IPS DF 4.7 (cell line): ENCODE data around the gene ZNF14.
"Not testable (repeated sequence)": the region's sequence is repeated elsewhere in the genome, so short reads cannot be mapped to it uniquely, and the experiment has no call there.

ENCODE experiments used
- DNase-seq: peaks from one replicate; pipeline ENCODE4 v3.0.0-alpha.2; 2013; ENCODE audit warnings: low spot score; ENCODE audit errors: extremely low read depth

Gene ZNF14

GRCh38 chr19:19746286-19747213, 13.6 kb upstream of the ZNF14 start:
- DNase-seq: no peak

DNA sequence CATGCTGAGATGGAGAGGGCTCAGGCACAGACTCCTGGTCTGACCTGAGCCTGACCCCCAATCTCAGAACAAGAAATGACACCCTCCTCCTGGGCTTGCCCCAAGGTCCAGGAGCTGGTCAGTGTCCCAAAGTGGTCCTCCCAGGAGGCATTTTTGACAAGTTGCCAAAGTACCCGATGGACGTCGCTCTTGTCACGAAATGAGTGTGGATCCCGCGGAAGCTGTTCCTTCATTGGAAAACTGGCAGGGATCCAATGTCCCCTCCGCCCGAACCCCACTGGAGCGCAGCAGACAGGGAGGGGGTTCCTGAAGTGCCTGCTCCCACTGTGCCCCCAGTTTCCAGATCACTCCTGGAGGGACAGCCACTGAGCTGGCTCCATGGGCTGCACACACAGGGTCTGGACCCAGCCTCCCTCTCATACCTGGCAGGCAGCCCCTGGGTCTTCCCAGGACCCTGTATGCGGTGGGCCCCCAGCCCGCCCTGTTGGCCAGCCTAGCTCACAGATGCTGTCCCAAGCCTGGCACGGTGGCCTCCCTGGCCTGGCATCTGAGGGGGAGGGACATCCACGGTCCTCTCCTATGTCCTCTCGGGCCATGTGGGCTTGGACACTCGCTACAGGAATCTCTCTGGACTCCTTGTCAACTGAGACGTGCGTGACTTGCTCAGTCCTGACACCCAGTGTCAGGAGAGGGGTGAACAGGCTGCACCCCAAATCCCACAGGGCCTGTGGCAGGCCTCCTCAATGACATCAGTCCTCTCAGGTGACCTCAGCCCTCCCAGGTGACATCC, 12.8 kb upstream of the ZNF14 start:
- no peak for DNase-seq

GRCh38 chr19:19744641-19745040, 11.7 kb upstream of the ZNF14 start:
- DNase-seq: no peak

GRCh38 chr19:19743921-19744320, 11.0 kb upstream of the ZNF14 start:
- DNase-seq: not testable (repeated sequence)

- no peak for DNase-seq
Observed at GRCh38 chr19:19743176-19743575, 10.3 kb upstream of the ZNF14 start.

GRCh38 chr19:19742773-19743172, 9.9 kb upstream of the ZNF14 start:
- DNase-seq: no peak

- DNase-seq: no peak
Observed at GRCh38 chr19:19741184-19741583, 8.3 kb upstream of the ZNF14 start.

GRCh38 chr19:19740755-19741154, 7.8 kb upstream of the ZNF14 start:
- no peak for DNase-seq

- no peak for DNase-seq
Observed at GRCh38 chr19:19738564-19738963, 5.7 kb upstream of the ZNF14 start.

DNA sequence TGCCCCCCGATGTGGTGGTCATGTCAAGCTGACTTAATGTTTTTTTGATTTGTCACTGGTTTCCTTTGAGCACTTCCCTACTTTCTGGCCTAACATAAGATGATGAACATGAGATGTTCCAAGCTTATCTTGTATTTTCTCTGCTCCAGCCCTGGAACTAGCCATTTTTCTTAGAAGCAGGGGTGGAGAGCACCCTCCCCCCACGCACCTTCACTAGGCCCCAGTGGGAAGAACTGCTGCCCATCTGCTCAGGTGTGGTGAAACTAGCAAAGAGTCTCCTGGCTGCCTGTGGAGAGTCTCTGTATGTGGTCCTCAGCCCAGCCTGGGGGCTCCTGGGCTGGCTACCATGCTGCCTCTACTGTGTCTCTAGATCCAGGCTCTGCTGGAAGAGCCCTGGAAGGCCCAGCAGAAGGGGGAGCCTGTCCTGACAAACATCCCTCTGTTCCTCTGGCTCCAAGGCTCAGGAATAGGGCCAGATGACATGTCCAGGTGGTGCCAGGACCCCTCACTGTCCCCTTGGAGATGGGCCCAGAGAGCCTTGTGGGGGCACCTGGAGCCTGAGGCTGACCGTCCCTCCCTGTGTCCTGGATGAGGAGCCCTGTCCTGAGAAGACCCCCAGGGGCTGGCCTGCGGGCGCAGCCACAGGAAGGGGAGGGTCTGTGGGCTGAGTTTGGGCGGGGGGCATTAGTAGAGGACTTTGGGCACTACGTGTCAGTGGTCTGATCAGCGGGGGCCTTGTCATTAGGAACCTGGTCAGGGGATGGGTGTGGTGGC, 4.8 kb upstream of the ZNF14 start:
- no peak for DNase-seq

- no peak for DNase-seq
Observed at GRCh38 chr19:19721896-19722295, 11.0 kb downstream of the ZNF14 start.

DNA sequence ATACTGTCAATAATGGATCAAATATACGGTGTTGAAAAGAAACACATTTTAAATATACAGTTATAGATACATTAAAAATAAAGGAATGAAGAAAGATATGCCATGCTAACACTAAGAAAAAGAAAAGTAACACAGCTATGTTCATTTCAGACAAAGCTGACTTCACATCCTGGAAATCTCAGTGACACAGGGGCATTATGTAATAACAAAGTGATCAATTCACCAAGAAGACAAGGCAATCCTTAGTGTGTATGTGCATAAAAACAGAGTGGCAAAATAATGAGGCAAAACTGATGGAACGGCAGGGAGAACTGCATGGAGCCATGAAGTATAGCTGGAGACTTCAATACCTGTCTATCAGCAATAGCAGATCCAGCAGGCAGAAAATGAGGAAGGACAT, 13.1 kb downstream of the ZNF14 start:
- no peak for DNase-seq

GRCh38 chr19:19711934-19712828, 20.7 kb downstream of the ZNF14 start:
- no peak for DNase-seq

DNA sequence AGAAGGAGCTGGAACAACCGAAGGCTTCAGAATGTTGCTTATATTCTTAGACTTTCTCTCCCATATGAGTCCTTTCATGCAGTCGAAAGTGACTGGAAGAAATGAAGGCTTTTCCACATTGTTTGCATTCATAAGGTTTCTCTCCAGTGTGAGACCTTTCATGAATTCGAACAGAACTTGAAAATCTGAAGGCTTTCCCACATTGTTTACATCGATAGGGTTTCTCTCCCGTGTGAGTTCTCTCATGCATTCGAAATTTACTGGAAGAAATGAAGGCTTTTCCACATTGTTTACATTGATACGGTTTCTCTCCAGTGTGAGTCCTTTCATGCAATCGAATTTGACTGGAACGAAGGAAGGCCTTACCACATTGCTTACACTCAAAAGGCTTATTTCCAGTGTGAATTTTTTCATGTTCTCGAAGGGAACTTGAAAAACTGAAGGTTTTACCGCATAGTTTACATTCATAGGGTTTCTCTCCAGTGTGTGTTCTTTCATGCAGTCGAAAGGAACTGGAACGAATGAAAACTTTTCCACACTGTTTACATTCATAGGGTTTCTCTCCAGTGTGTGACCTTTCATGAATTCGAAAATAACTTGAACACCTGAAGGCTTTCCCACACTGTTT, 21.5 kb downstream of the ZNF14 start:
- DNase-seq: no peak

- no peak for DNase-seq
Observed at GRCh38 chr19:19710506-19710905, 22.4 kb downstream of the ZNF14 start.

- no peak for DNase-seq
Observed at GRCh38 chr19:19704836-19705235, 28.1 kb downstream of the ZNF14 start.

DNA sequence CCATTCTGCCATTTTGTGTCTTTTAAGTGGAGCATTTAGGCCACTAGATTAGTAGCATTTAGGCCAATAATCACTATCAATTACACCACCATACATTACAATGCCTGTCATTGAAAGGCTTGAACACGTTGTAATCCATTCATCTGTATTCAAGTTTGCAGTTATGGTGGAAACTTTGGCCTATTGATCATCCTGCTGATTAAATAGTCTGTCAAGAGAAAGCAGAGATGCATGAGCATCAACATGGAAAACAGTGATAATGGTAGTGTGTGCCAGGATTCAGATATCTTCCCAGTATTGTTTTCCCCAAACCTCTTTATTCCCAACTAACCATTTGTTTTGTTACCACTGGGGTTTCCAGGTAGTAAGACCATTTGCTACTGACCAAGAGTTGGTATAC, 32.4 kb downstream of the ZNF14 start:
- not testable (repeated sequence) for DNase-seq

DNA sequence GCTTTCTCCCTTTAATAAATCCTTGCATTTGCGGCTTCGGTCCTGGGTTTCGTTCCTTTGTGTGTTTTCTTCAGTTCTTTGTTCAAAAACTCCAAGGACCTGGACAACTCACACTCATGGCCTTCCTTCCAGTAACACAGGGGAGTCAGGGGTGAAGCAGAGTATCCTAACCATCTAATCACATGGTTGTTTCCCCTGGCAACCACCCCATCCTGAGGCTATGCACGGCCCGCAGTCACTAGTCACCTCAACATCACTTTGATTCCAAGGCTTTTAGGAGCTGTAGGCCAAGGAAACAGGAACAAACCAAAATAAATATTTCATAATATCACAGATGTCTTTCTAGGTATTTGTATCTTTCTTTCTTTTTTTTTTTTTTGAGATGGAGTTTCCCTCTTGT, 35.3 kb downstream of the ZNF14 start:
- DNase-seq: no peak

DNA sequence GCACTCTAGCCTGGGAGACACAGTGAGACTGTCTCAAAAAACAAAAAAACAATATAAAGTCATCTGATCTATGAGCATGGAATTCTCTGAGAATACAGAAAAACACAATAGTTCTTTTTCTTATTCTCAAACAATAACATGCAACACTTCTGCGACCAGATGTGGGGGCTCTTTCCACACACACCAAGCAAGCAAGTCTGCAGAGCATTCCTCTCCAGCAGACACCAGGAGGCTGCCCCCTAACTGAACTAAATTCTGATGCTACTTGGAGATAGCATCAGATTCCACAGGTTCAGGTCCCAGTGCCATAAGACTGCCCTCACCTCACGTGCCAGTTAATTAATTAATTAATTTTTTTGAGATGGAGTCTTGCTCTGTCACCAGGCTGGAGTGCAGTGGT, 36.5 kb downstream of the ZNF14 start:
- no peak for DNase-seq

DNA sequence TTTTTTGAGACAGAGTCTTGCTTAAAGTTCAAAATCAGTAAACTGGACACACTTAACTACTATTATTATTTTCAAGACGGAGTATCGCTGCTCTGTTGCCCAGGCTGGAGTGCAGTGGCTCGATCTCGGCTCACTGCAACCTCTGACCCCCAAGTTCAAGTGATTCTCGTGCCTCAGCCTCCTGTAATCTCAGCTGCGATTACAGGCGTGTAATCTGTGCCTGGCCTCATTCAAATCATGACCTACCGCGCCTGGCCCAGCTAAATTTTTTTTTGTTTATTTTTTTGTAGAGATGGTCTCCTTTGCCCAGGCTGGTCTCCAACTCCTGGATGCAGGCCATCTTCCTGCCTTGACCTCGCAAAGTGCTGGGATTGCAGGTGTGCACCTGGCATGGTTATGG, 41.2 kb downstream of the ZNF14 start:
- no peak for DNase-seq
